Pancreas (tissue), 10 donors: ENCODE data around the gene PLVAP. TPM values are rescaled to one million over a fixed set of nuclear protein-coding genes. Genes with fewer than 3 reads are reported as not detected.

Source experiments
- ATAC-seq, 4 donors: fragments of 200-7000 bp; cut with Tn5 transposase; one replicate each; pipeline versions ENCODE4 v1.8.0 to v1.9.1; 2020; ENCODE audit warnings: mild to moderate bottlenecking in 4 of 4, moderate library complexity in 4 of 4
- DNase-seq, 6 donors: peaks; one replicate each; pipeline ENCODE4 v3.0.0-alpha.2; 2020
- FAIRE-seq: peaks from 2 replicates; lab custom pipeline; 2012; peaks lifted over from hg19 to GRCh38; lab: Jason Lieb, UNC
- H3K27ac ChIP-seq, 4 donors: fragments of 200-600 bp; sonication (generic); 1 replicate in 3 of 4; 2 replicates in 1 of 4; pipeline versions ENCODE4 v1.5.0 to v1.8.0; 2020
- H3K27me3 ChIP-seq, 4 donors: fragments of 200-600 bp; one replicate each; pipeline ENCODE4 v1.8.0; 2021
- H3K36me3 ChIP-seq, 3 donors: fragments of 200-600 bp; sonication (generic) in 1 of 3; one replicate each; pipeline versions ENCODE4 v1.5.0 to v1.8.0; 2020 to 2021
- H3K4me1 ChIP-seq, 3 donors: fragments of 200-600 bp; one replicate each; pipeline ENCODE4 v1.8.0; 2021
- H3K4me3 ChIP-seq, 4 donors: fragments of 200-600 bp; sonication (generic) in 2 of 4; one replicate each; pipeline versions ENCODE4 v1.5.0 to v1.8.0; 2020 to 2021
- H3K9me3 ChIP-seq, 4 donors: fragments of 200-600 bp; one replicate each; pipeline ENCODE4 v1.8.0; 2021
- WGBS, 2 donors: extraction: QIAGEN DNeasy Blood & Tissue Kit; methylation state at CpG; one replicate each; pipeline ENCODE4 v1.1.7; 2013; 5-methylcytosine and 5-hydroxymethylcytosine counted together
- intact Hi-C, 3 donors: fragments of 100-400 bp; cut with DNase I; formaldehyde crosslinking; loops; one replicate each; pipeline versions ENCODE4 v1.11.1 to v1.14.2; 2022
- polyA plus RNA-seq, 2 donors: library from polyadenylated mRNA; stranded (reverse); fragments of 200-250 nt; gene quantifications; one replicate each; pipeline ENCODE4 v1.2.3, GENCODE V29; 2013
- total RNA-seq, 6 donors: library from RNA; stranded (reverse); fragmentation: NEBNext Ultra II Directional in 4 of 6; extraction: Animal tissue kit (Norgen Biotek cat#: 25700) in 4 of 6; gene quantifications; one replicate each; pipeline versions ENCODE4 v1.2.1 to v1.2.4, GENCODE V29; 2021 to 2023
- TF ChIP-seq, protein P1 (sequence below), 4 donors: fragments of 200-600 bp; sonication (generic) in 3 of 4; IDR thresholded peaks; one replicate each; pipeline versions ENCODE4 v1.5.0 to v1.8.0; 2021; ENCODE audit warnings: antibody characterized with exemption in 4 of 4
- donor health status: healthy with polysubstance abuse.
- donor health status: DM: no; HTN: no; CAD: no; lungs with moderate emphysema.
- donor health status: DM: no; HTN: no; CAD: no.
- donor health status: control.
- donor health status: control.
- donor health status: Bipolar disorder and iron deficiency.
- donor health status: DM: yes; HTN: yes; CAD: no.
- donor health status: DM: no; HTN: no; CAD: no.
- donor health status: DM: no; HTN: no; CAD: no.
- donor health status: DM: yes; HTN: yes; CAD: no.

Gene PLVAP
- total and polyA plus RNA-seq, 8 donors = 32.0 to 87.6 (median 69.1) TPM

DNA sequence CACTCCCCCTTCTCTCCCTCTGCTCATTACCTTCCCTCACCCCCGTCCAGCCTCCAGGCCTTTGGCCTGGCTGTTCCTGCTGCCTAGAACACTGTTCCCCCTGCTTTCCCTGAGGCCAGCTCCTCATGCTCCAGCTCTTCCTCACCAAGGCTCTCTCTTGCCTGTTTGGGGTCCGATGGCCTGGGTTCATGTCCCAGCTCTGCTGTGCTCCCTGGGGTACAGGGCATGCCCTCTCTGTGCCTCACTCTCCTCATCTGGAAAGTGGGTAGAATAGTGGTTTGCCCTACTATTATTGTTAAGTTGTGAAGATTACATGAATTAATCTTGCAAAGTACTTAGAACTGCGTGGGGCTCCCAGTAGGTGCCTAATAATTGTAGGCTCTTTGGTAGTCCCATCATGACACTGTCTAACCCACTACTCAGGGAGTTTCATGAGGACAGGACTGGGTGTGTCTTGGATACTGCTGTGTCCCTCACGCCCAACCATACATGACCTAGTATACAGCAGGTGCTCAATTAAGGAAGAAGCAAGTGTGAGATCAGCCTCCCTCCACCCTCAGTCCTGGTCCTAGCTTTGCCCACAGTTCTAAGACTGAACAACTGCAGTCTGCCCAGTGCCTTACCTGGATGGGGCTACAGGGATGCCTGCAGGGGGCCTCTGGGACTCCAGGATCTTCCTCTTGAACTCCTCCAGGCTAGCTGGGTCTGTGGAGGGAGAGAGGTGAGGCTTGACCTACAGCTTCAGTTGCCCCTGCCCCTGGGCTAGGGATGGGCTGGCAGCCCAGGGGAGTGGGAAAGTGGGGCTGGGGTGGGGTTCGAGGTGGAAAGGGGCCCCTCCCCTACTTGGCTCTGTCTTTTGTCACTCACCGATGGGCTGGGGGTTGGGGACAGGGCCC is 17.0 kb downstream of the PLVAP start:
- ATAC-seq (no peak), FAIRE-seq (no peak), DNase-seq (no peak)
- H3K4me3 ChIP-seq = no peak overlapping the region
- H3K9me3 ChIP-seq = no peaks in the 10 kb centered on the region
- WGBS, 2 donors = 54 to 65% methylated on average over 6 of the region's 6 CpGs
- H3K4me1 ChIP-seq = no peaks in the 10 kb centered on the region
- no peak overlapping the region for H3K27ac ChIP-seq
- no peaks in the 10 kb centered on the region for H3K27me3 ChIP-seq
- TF ChIP-seq, protein P1, sequence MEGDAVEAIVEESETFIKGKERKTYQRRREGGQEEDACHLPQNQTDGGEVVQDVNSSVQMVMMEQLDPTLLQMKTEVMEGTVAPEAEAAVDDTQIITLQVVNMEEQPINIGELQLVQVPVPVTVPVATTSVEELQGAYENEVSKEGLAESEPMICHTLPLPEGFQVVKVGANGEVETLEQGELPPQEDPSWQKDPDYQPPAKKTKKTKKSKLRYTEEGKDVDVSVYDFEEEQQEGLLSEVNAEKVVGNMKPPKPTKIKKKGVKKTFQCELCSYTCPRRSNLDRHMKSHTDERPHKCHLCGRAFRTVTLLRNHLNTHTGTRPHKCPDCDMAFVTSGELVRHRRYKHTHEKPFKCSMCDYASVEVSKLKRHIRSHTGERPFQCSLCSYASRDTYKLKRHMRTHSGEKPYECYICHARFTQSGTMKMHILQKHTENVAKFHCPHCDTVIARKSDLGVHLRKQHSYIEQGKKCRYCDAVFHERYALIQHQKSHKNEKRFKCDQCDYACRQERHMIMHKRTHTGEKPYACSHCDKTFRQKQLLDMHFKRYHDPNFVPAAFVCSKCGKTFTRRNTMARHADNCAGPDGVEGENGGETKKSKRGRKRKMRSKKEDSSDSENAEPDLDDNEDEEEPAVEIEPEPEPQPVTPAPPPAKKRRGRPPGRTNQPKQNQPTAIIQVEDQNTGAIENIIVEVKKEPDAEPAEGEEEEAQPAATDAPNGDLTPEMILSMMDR (IDR thresholded peaks at IDR 0.05) = no peak
- no peaks in the 10 kb centered on the region for H3K36me3 ChIP-seq
- intact Hi-C loops = no loop called here

DNA sequence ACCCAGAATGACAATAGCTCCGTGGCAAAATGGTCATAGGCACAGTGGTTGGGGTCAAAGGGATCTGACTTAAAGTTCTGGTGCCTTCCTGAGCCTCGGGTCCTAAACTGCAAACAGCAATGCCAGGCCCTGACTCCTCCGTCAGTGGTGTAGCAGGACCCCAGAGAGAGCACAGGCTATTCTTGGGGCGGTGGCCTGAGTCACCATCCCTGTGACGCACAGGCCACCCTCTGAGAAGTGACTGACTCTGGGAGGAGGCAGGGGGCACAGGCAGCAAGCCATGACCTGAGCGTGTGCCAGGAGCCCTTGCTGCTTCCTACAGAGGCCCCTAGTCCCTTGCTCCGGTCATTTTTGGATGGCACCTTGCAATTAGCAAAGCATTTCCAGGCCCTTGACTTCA is 18.7 kb downstream of the PLVAP start:
- 63 to 74% methylated on average over 7 of the region's 7 CpGs for WGBS, 2 donors
- Histone ChIP-seq H3K27me3 (no peaks in the 10 kb centered on the region), H3K9me3 (no peaks in the 10 kb centered on the region), H3K36me3 (no peaks in the 10 kb centered on the region), H3K4me3 (no peak overlapping the region), H3K4me1 (no peaks in the 10 kb centered on the region), H3K27ac (no peak overlapping the region)
- ATAC-seq (no peak), DNase-seq (no peak), FAIRE-seq (no peak)
- intact Hi-C loops = no loop called here
- TF ChIP-seq, protein P1 (IDR thresholded peaks at IDR 0.05) = no peak

DNA sequence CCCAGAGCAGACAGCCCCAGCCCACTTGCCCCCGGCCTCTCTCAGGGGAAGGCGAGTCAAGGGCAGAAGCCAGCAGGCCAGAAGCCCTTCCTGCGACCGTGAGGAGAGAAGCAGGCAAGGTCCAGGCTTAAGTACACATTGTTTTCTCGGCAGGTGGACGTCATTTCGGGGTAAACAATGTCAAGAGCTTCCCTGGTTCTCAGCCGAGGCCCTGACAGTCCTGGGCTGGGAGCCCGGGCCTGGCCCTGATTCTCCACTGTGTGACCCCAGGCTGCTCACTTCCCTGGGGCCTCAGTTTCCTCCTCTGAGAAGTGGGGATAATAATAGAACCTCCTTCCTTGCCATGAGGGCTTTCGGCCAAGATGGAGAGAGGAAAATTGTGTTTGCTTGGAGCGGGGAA is 19.4 kb downstream of the PLVAP start:
- FAIRE-seq = no peak
- peak in 2 of 4 donors; percentile 12 to 27 for ATAC-seq

DNA sequence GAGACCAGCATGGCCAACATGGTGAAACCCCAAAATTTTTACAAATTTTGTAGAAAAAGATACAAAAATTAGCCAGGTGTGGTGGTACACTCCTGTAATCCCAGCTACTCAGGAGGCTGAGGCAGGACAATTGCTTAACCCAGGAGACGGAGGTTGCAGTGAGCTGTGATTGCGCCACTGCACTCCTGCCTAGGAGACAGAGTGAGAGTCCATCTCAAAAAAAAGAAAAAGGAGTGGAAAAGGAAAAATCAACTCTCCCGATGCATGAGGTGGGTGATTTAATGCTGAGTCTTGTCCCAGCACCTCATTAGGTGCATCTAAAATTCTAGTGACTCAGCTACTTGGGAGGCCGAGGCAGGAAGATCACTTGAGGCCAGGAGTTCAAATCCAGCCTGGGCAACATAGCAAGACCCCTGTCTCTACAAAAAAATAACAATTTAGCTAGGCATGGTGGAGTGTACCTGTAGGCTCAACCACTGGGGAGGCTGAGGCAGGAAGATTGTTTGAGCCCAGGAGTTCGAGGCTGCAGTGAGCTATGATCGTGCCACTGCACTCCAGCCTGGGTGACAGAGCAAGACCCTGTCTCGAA is 20.0 kb downstream of the PLVAP start:
- intact Hi-C loops = no loop called here
- TF ChIP-seq, protein P1 (IDR thresholded peaks at IDR 0.05) = no peak
- no peak overlapping the region for H3K27ac ChIP-seq
- WGBS, 2 donors = 72 to 93% methylated on average over 7 of the region's 7 CpGs
- DNase-seq (no peak), FAIRE-seq (no peak), ATAC-seq (no peak)
- H3K4me3 ChIP-seq = no peak overlapping the region
- H3K36me3 ChIP-seq = no peaks in the 10 kb centered on the region
- no peaks in the 10 kb centered on the region for H3K9me3 ChIP-seq
- no peaks in the 10 kb centered on the region for H3K27me3 ChIP-seq
- H3K4me1 ChIP-seq = no peaks in the 10 kb centered on the region

More for the DNA sequence above, 19.4 kb downstream of the PLVAP start:
- no peaks in the 10 kb centered on the region for H3K27me3 ChIP-seq
- no peaks in the 10 kb centered on the region for H3K36me3 ChIP-seq
- H3K9me3 ChIP-seq = no peaks in the 10 kb centered on the region
- no peaks in the 10 kb centered on the region for H3K4me1 ChIP-seq
- DNase-seq = no peak
- no peak overlapping the region for H3K4me3 ChIP-seq
- H3K27ac ChIP-seq = no peak overlapping the region
- intact Hi-C loops = no loop called here
- WGBS, 2 donors = 40 to 42% methylated on average over 11 of the region's 11 CpGs
- TF ChIP-seq, protein P1 (IDR thresholded peaks at IDR 0.05) = no peak

DNA sequence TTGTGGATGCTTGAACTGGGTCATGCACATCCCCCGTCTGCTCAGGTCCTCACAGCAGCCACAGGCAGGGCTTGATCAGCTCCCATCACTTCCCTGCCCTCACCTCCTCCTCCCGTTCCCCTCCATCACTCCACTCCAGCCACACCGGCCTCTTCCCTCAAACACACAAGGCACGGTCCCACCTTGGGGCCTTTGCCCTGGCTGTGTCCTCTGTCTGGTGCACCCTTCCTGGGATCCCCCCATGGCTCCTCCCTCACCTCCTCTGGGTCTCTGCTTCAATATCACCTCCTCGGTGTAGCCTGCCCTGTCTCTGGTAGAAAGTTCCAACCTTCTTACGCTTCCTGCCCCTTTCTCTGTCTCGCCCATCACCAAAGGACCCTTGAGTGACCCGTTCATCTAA is 23.8 kb downstream of the PLVAP start:
- ATAC-seq (no peak), FAIRE-seq (no peak), DNase-seq (no peak)
- WGBS, 2 donors = 56 to 66% methylated on average over 8 of the region's 8 CpGs
- Histone ChIP-seq H3K36me3 (no peaks in the 10 kb centered on the region), H3K4me1 (no peaks in the 10 kb centered on the region), H3K27ac (no peak overlapping the region), H3K27me3 (no peaks in the 10 kb centered on the region), H3K9me3 (no peaks in the 10 kb centered on the region), H3K4me3 (no peak overlapping the region)
- TF ChIP-seq, protein P1 (IDR thresholded peaks at IDR 0.05) = no peak
- intact Hi-C loops = no loop called here
